ENCODE results near the gene CSF2RB. TPM values are rescaled to one million over a fixed set of nuclear protein-coding genes. Genes with fewer than 3 reads are reported as not detected.

Gene CSF2RB
- total and polyA plus RNA-seq, 10 of the 15 experiments (the other 5 are each of a cell fraction or from before 2014, with no cell fraction given): 0.82 to 12.5 (median 5.4) TPM

DNA sequence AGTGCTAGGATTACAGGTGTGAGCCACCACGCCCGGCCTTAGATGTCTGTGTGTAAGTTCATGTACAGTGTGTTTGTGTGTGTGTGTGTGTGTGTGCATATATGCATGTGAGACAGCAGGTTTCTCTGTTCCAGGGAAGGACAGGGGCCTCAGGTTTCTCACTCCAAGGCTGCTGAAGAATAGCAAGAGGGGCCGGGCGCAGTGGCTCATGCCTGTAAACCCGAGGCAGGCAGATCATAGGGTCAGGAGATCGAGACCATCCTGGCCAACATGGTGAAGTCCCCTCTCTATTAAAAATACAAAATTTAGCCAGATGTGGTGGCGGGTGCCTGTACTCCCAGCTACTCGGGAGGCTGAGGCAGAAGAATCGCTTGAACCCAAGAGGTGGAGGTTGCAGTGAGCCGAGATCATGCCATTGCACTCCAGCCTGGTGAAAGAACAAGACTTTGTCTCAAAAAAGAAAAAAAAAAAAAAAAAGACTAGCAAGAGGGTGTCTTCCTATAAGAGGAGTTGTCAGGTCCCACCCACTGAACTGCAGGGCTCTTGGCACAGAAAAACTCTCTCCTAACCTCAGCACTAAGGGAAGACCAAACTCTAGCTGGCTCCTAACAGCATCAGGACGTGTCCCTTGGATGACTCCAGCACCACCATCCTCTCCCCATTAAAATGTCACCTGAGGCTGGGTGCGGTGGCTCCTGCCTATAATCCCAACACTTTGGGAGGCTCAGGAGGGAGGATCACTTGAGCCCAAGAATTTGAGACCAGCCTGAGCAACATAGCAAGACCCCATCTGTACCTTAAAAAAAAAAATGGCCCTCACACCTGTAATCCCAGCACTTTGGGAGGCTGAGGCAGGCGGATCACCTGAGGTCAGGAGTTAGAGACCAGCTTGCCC, 65.8 kb downstream of the CSF2RB start:
- Histone ChIP-seq H3K4me1 (ENCODE audit: control insufficient read depth, insufficient read depth, low read length) (no peaks in the 10 kb centered on the region; the same call in 1 of the 2 replicates), H4K20me1 (ENCODE audit: control insufficient read depth, insufficient read depth) (no peaks in the 10 kb centered on the region), H3K9ac (ENCODE audit: control insufficient read depth, insufficient read depth, low read length) (no peak overlapping the region), H3K9me3 (replicated peaks; ENCODE audit: control insufficient read depth, insufficient read depth, low read length) (no peaks in the 10 kb centered on the region), H3K4me3 (no peak overlapping the region), H3K4me2 (ENCODE audit: control insufficient read depth, insufficient read depth) (no peak overlapping the region), H2AFZ (ENCODE audit: control insufficient read depth, low read depth, low read length) (no peak overlapping the region), H3K79me2 (ENCODE audit: control insufficient read depth, insufficient read depth, low read length) (no peaks in the 10 kb centered on the region), H3K36me3 (ENCODE audit: control insufficient read depth in 2 of 2, insufficient read depth in 2 of 2, low read length in 1 of 2) (no peaks in the 10 kb centered on the region), H3K27ac (ENCODE audit: control insufficient read depth, insufficient read depth) (no peak overlapping the region), H3K27me3 (replicated peaks in 1 of 2; ENCODE audit: control insufficient read depth in 2 of 2, insufficient read depth in 2 of 2, low read length in 1 of 2) (no peaks in the 10 kb centered on the region; a peak in 1 of 4 replicates)
- WGBS (ENCODE audit: insufficient coverage, insufficient replicate concordance, low lambda C conversion rate, missing lambda C conversion rate): 62% methylated on average over 13 of the region's 13 CpGs
- intact Hi-C loops (cut with micrococcal nuclease; ENCODE audit: unreplicated experiment) (loop anchor here (5.0 to 10.0 kb wide), 2 partner anchors 37 to 434 kb away; no protein-coding TSS in a partner anchor), in situ Hi-C loops (cut with MboI) (no loop called here)
- SMC1A ChIA-PET (ENCODE audit: uncharacterized antibody, unreplicated experiment): interaction anchor here (1.7 to 4.4 kb wide), 4 partner anchors 123 to 222 kb away, joined by 4 to 29 read pairs (median 8); no protein-coding TSS in a partner anchor
- BruUV-seq (replicated peaks): no TSS peak
- FAIRE-seq (no peak), DNase-seq (ENCODE audit: low read depth, low spot score) (no peak), ATAC-seq (no peak)
- POLR2A ChIA-PET: no interaction called here
- RAD21 ChIA-PET (ENCODE audit: unreplicated experiment): interaction anchor here (0.7 to 5.3 kb wide), 6 partner anchors 37 to 196 kb away, joined by 3 to 94 read pairs (median 10); partner anchors contain the start of genes KCTD17 and NCF4
- CTCF ChIA-PET: interaction anchor here (0.7 to 18.9 kb wide), 9 partner anchors 25 to 635 kb away, joined by 3 to 310 read pairs (median 9); partner anchors contain the start of gene NCF4
- no peak for TF ChIP-seq RAD21 (IDR thresholded peaks at IDR 0.05; ENCODE audit: insufficient read depth, low read depth, low read length)
- TF ChIP-seq, protein P1, sequence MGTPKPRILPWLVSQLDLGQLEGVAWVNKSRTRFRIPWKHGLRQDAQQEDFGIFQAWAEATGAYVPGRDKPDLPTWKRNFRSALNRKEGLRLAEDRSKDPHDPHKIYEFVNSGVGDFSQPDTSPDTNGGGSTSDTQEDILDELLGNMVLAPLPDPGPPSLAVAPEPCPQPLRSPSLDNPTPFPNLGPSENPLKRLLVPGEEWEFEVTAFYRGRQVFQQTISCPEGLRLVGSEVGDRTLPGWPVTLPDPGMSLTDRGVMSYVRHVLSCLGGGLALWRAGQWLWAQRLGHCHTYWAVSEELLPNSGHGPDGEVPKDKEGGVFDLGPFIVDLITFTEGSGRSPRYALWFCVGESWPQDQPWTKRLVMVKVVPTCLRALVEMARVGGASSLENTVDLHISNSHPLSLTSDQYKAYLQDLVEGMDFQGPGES (IDR thresholded peaks at IDR 0.05): no peak
- TF ChIP-seq CEBPZ (IDR thresholded peaks at IDR 0.05; ENCODE audit: low read depth, low read length): no peak
- TF ChIP-seq MLLT1 (IDR thresholded peaks at IDR 0.05): no peak
- no peak for TF ChIP-seq NR2C2 (IDR thresholded peaks at IDR 0.05; ENCODE audit: borderline replicate concordance, control insufficient read depth, insufficient read length, low read depth)
- TF ChIP-seq, protein P2, sequence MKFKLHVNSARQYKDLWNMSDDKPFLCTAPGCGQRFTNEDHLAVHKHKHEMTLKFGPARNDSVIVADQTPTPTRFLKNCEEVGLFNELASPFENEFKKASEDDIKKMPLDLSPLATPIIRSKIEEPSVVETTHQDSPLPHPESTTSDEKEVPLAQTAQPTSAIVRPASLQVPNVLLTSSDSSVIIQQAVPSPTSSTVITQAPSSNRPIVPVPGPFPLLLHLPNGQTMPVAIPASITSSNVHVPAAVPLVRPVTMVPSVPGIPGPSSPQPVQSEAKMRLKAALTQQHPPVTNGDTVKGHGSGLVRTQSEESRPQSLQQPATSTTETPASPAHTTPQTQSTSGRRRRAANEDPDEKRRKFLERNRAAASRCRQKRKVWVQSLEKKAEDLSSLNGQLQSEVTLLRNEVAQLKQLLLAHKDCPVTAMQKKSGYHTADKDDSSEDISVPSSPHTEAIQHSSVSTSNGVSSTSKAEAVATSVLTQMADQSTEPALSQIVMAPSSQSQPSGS (IDR thresholded peaks at IDR 0.05; ENCODE audit: low read length): no peak
- TF ChIP-seq CREB1 (IDR thresholded peaks at IDR 0.05; ENCODE audit: low read depth): no peak
- no peak for TF ChIP-seq ZNF687 (IDR thresholded peaks at IDR 0.05)

Measured in GM12878 (cell line).